ENCODE data around the gene CHD9.
"Not testable (repeated sequence)": the region's sequence is repeated elsewhere in the genome, so short reads cannot be mapped to it uniquely, and the experiment has no call there.

Gene CHD9

DNA sequence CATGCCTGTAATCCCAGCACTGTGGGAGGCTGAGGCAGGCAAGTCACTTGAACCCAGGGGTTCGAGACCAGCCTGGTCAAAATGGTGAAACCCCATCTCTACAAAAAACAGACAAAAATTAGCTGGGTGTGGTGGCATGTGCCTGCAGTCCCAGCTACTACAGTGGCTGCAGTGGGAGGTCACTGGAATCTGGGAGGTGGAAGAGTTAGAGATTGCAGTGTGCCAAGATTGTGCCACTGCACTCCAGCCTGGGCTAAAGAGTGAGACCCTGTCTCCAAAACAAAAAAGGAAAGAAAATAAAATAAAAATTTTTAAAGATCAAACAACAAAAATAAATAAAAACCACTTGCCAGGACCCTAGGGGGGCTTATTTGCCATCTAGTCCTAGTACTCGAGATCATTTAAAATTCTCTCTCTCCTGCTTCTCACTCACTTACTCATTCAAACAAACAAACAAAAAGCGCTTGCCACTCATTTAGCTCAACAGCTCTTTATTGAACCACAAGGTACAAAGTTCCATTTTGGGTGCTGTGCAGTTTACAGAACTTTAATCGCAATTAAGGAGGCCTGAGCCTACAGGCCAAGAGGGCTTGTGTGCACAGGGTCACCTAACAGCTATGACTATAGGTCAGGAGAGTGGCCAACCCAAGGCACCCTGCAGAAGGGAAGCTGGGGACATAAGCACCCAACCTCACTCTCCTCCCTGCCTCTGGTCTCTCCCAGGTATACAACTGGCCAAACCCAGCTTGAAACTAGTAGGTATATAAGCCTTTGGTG, 6.5 kb upstream of the CHD9 start:
- DNase-seq (ENCODE audit: low read depth in 2 of 2): no peak

DNA sequence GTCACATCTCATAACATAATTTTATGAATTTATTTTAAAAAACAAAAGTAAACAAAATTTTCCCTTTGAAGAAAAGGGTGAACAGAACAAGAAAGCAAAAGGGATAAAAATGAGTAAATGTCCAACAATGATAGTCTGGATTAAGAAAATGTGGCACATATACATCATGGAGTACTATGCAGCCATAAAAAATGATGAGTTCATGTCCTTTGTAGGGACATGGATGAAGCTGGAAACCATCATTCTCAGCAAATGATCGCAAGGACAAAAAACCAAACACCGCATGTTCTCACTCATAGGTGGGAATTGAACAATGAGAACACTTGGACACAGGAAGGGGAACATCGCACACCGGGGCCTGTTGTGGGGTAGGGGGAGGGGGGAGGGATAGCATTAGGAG, 3.5 kb upstream of the CHD9 start:
- not testable (repeated sequence) for DNase-seq (ENCODE audit: low read depth in 2 of 2)

GRCh38 chr16:53052519-53053501, 2.0 kb upstream of the CHD9 start, which contains the start of gene CHD9NB:
Gene CHD9NB (minus strand): TSS chr16:53052897. CDS start chr16:53044158, 8,739 bp downstream.
- DNase-seq (ENCODE audit: low read depth in 2 of 2): no peak

- peak; percentile 12 to 17 for DNase-seq (ENCODE audit: low read depth in 2 of 2)
Measured at GRCh38 chr16:53053967-53054669, 673 bp upstream of the CHD9 start.

GRCh38 chr16:53055541-53056391, 975 bp downstream of the CHD9 start:
- no peak for DNase-seq (ENCODE audit: low read depth in 2 of 2)

DNA sequence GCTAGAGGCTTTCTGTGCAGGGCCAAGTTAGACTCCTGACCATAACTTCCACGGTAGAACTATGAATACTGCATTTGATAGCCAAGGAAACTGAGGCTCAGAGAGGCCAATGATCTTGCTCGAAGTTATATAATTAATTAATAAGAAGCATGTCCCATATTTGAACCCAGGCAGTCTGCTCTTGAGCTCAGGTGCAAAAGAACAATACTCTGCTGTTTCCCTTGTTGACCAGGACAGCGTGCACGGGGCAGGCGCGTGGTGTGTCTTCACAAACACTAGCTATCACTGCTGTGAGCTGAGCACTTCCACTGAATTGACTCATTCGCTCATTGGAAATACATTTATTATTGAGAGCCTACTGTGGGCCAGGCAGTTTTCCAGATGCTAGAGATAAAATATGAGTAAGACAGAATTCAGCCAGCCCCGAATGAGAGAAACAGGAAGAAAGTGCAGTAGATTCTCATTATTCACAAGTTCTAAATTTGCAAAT, 1.6 kb downstream of the CHD9 start:
- DNase-seq (ENCODE audit: low read depth in 2 of 2): no peak

DNA sequence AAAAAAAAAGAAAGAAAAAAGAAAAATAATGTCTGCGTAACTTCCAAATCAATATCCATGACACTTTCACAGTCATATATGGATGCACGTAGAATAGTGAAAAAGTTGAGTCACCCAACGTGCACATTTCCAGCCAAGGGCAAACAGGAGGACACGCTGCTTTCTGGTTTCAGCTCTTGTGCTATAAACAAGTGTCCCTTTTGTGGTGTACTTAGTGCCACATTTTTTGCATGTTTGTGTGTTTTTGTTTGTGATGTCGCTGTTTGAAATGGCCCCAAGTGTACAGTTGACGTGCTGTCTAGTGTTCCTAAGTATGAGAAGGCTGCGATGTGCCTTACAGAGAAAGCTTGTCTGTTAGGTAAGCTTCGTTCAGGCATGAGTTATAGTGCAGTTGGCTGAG, 2.9 kb downstream of the CHD9 start:
- DNase-seq (ENCODE audit: low read depth in 2 of 2): no peak

DNA sequence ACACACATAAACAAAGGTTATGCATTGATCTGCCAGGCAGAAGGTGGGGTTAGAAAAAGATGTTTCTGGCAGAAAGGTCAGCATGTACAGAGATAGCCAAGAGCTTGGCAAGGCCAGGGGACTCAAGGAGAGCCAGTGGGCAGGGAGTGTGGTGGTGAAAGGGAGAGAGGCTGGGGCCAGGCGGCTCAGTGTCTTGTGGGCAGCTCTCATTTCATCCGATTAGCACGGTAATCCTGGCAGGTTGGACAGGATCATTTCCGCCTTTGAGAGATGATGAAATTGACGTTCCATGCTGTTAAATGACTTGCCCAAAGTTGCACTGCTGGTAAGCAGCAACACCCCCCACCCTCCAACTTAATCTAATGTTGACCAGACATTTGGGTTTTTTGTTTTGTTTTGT, 3.6 kb downstream of the CHD9 start:
- DNase-seq (ENCODE audit: low read depth in 2 of 2): no peak

- DNase-seq (ENCODE audit: low read depth in 2 of 2): no peak
Measured at GRCh38 chr16:53058882-53059281, 4.1 kb downstream of the CHD9 start.

GRCh38 chr16:53059672-53060071, 4.9 kb downstream of the CHD9 start:
- DNase-seq (ENCODE audit: low read depth in 2 of 2): no peak

DNA sequence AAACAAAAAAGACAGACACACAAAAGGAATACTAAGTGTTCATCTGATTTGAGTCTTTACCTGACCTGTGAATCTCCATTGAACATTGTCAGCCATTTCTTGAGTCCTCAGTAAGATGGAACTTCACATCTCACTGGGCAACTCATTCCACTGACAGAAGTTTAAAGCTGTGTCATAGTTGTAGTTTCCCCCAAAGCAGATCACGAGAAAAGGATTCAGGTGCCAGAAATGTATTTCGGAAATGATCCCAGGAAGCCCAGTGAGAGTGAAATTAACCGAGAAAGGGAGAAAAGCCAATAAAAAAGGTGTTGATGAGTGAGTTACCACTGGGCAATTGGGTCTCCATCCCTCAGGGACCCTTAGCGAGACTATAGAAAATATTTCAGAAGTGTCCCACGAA, 6.5 kb downstream of the CHD9 start:
- DNase-seq (ENCODE audit: low read depth in 2 of 2): no peak

GRCh38 chr16:53061701-53062159, 6.9 kb downstream of the CHD9 start:
- peak in 1 of 2 donors; percentile 11 for DNase-seq (ENCODE audit: low read depth in 2 of 2)

- DNase-seq (ENCODE audit: low read depth in 2 of 2): no peak
Measured at GRCh38 chr16:53064081-53064578, 9.3 kb downstream of the CHD9 start.

GRCh38 chr16:53065461-53066061, 10.8 kb downstream of the CHD9 start:
- no peak for DNase-seq (ENCODE audit: low read depth in 2 of 2)

- DNase-seq (ENCODE audit: low read depth in 2 of 2): no peak
Measured at GRCh38 chr16:53067675-53068074, 12.9 kb downstream of the CHD9 start.

GRCh38 chr16:53068423-53068833, 13.6 kb downstream of the CHD9 start:
- DNase-seq (ENCODE audit: low read depth in 2 of 2): no peak

DNA sequence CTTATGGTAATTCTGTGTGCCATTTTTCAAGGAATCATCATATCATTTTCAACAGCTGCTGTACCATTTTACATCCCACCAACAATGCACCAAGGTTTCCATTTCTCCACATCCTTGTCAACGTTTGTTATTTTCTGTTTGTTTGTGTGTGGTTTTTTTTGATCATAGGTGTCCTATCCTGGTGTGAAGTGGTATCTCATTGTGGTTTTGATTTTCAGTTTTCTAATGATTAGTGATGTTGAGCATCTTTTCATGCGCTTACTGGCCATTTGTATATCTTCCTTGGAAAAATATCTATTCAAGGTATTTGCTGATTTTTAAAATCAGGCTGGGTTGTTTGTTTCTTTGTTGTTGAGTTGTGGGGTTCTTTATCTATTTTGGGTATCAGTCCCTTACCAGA, 15.0 kb downstream of the CHD9 start:
- no peak for DNase-seq (ENCODE audit: low read depth in 2 of 2)

GRCh38 chr16:53071748-53072301, 17.0 kb downstream of the CHD9 start:
- DNase-seq (ENCODE audit: low read depth in 2 of 2): no peak

DNA sequence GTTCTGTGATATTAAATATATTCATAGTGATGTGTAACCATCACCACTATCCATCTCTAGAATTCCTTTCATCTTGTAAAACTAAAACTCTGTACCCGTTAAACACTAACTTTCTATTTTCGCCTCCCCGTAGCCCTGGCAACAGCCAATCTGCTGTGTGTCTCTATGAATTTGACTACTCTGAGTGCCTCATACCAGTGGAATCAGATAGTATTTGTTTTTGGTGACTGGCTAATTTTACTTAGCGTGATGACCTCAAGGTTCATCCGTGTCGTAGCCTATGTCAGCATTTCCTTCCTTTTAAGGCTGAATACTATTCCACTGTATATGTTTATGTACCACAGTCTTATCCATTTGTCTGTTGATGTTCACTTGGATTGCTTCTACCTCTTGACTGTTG, 18.2 kb downstream of the CHD9 start:
- DNase-seq (ENCODE audit: low read depth in 2 of 2): no peak

GRCh38 chr16:53074296-53074695, 19.5 kb downstream of the CHD9 start:
- DNase-seq (ENCODE audit: low read depth in 2 of 2): not testable (repeated sequence)

Data from stimulated activated CD4-positive, alpha-beta T cell treated with anti-CD3 and anti-CD28 coated beads, Interleukin-4, amount 100 ng/mL, for 48 hours (primary cell).